PC-9 (cell line): ENCODE data around the gene NACA. TPM values are rescaled to one million over a fixed set of nuclear protein-coding genes. Genes with fewer than 3 reads are reported as not detected.

Experiments used
- BruUV-seq: library from RNA; stranded (reverse); fragments of 400-500 nt; replicated peaks from 2 replicates; lab custom pipeline; 2021; lab: Mats Ljungman, UMichigan
- CTCF ChIA-PET: fragments of 300-600 bp; sonication (Branson Sonifier 250); formaldehyde crosslinking; loops from one replicate; lab custom pipeline; 2022; ENCODE audit warnings: antibody characterized with exemption; lab: Charles Lee
- POLR2A ChIA-PET: fragments of 300-600 bp; sonication (Branson Sonifier 250); formaldehyde crosslinking; loops from one replicate; lab custom pipeline; 2022; ENCODE audit warnings: antibody characterized with exemption; ENCODE audit not compliant: unreplicated experiment; lab: Charles Lee
- DNase-seq, 2 experiments: peaks; one replicate each; pipeline versions ENCODE4 v3.0.0 to v3.0.0-alpha.2; 2015 to 2022; ENCODE audit warnings: mixed read lengths in 1 of 2
- H2AFZ ChIP-seq: fragments of 200-600 bp; sonication (generic); 2 replicates; pipeline ENCODE4 v1.8.1; 2017; ENCODE audit warnings: antibody characterized with exemption
- H3F3A ChIP-seq: fragments of 200-600 bp; sonication (generic); 2 replicates; pipeline ENCODE4 v1.8.1; 2017; ENCODE audit warnings: antibody characterized with exemption, mild to moderate bottlenecking, low read depth; ENCODE audit not compliant: insufficient read depth
- H3K27ac ChIP-seq: fragments of 200-600 bp; sonication (generic); 2 replicates; pipeline ENCODE4 v1.6.1; 2016; ENCODE audit warnings: mixed run types
- H3K27me3 ChIP-seq: fragments of 200-600 bp; sonication (generic); 2 replicates; pipeline ENCODE4 v1.6.1; 2016; ENCODE audit warnings: low read depth, mixed run types; ENCODE audit not compliant: insufficient read depth
- H3K36me3 ChIP-seq: fragments of 200-600 bp; sonication (generic); 2 replicates; pipeline ENCODE4 v1.6.1; 2016; ENCODE audit warnings: low read depth, mixed run types
- H3K4me1 ChIP-seq: fragments of 200-600 bp; sonication (generic); replicated peaks from 2 replicates; pipeline ENCODE4 v1.6.1; 2016; ENCODE audit warnings: mixed run types; ENCODE audit not compliant: insufficient read depth
- H3K4me2 ChIP-seq: fragments of 200-600 bp; sonication (generic); 2 replicates; pipeline ENCODE4 v1.6.1; 2017; ENCODE audit warnings: mixed run types
- H3K4me3 ChIP-seq: fragments of 200-600 bp; sonication (generic); 2 replicates; pipeline ENCODE4 v1.6.1; 2016; ENCODE audit warnings: mixed run types
- H3K79me2 ChIP-seq: fragments of 200-600 bp; sonication (generic); 2 replicates; pipeline ENCODE4 v1.6.1; 2017; ENCODE audit warnings: low read depth, mixed run types
- H3K9me2 ChIP-seq: fragments of 200-600 bp; sonication (generic); 2 replicates; pipeline ENCODE4 v1.8.1; 2017; ENCODE audit warnings: mild to moderate bottlenecking; ENCODE audit not compliant: insufficient read depth
- H3K9me3 ChIP-seq: fragments of 200-600 bp; sonication (generic); 2 replicates; pipeline ENCODE4 v1.8.1; 2016; ENCODE audit warnings: low read depth; ENCODE audit not compliant: insufficient read depth
- H4K20me1 ChIP-seq: fragments of 200-600 bp; sonication (generic); 2 replicates; pipeline ENCODE4 v1.8.1; 2017; ENCODE audit not compliant: insufficient read depth
- EZH2 ChIP-seq: fragments of 200-600 bp; sonication (generic); IDR thresholded peaks from 2 replicates; pipeline ENCODE4 v1.8.0; 2017; ENCODE audit warnings: antibody characterized with exemption, low read depth
- intact Hi-C: fragments of 100-400 bp; cut with micrococcal nuclease; formaldehyde crosslinking; loops from one replicate; pipeline ENCODE4 v1.10.0; 2022; ENCODE audit not compliant: unreplicated experiment
- total RNA-seq: library from RNA; stranded (reverse); gene quantifications from 2 replicates; pipeline ENCODE4 v1.2.3, GENCODE V29; 2021
- TF ChIP-seq, protein P1 (sequence below): fragments of 200-600 bp; sonication (generic); conservative IDR thresholded peaks from 2 replicates; pipeline ENCODE4 v1.6.1; 2017; ENCODE audit warnings: mixed run types, antibody characterized with exemption, mild to moderate bottlenecking, moderate library complexity

Gene NACA
- total RNA-seq, 1 experiment from 2014 or later: 1,035 TPM

DNA sequence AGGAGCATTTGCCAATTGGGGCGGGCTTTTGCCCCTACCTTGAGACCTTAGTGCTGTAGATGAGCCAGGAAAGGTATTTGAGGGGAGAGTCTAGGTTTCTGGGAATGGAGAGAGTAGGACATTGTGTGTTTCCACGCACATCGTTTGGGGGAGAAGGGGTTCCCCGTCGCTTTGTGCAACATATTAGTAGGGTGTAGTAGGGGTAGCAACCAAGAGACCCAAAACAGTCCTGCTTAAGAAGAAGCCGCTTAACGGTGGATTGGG, 36.3 kb downstream of the NACA start:
- DNase-seq: no peak
- no peaks in the 10 kb centered on the region for H3K27me3 ChIP-seq
- peak overlapping the region; percentile 94 for H3K27ac ChIP-seq
- TF ChIP-seq, protein P1, sequence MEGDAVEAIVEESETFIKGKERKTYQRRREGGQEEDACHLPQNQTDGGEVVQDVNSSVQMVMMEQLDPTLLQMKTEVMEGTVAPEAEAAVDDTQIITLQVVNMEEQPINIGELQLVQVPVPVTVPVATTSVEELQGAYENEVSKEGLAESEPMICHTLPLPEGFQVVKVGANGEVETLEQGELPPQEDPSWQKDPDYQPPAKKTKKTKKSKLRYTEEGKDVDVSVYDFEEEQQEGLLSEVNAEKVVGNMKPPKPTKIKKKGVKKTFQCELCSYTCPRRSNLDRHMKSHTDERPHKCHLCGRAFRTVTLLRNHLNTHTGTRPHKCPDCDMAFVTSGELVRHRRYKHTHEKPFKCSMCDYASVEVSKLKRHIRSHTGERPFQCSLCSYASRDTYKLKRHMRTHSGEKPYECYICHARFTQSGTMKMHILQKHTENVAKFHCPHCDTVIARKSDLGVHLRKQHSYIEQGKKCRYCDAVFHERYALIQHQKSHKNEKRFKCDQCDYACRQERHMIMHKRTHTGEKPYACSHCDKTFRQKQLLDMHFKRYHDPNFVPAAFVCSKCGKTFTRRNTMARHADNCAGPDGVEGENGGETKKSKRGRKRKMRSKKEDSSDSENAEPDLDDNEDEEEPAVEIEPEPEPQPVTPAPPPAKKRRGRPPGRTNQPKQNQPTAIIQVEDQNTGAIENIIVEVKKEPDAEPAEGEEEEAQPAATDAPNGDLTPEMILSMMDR: no peak
- no peak for TF ChIP-seq EZH2
- peak overlapping the region; percentile 79 for H2AFZ ChIP-seq
- peak overlapping the region; percentile 90 for H3K4me2 ChIP-seq
- H4K20me1 ChIP-seq: peaks cover 34% of the 10 kb centered on the region
- peaks cover 18% of the 10 kb centered on the region; the same call in 1 of the 2 replicates for H3K36me3 ChIP-seq
- BruUV-seq: TSS peak; percentile 99
- peaks cover 14% of the 10 kb centered on the region for H3K4me1 ChIP-seq
- H3K79me2 ChIP-seq: peaks cover 42% of the 10 kb centered on the region
- no peaks in the 10 kb centered on the region for H3K9me2 ChIP-seq
- ChIA-PET POLR2A (interaction anchor here (0.6 to 2.0 kb wide), 9 partner anchors 30 to 542 kb away, joined by 3 to 8 read pairs (median 3); partner anchors contain the start of genes NACA and STAT2), CTCF (interaction anchor here (1.0 kb wide), 1 partner anchor 52 kb away, joined by 4 read pairs; no protein-coding TSS in a partner anchor)
- intact Hi-C loops: loop anchor here (1.0 to 2.0 kb wide), 5 partner anchors 37 to 400 kb away; partner anchors contain the start of genes NACA and PRIM1
- peaks cover 39% of the 10 kb centered on the region for H3F3A ChIP-seq
- H3K9me3 ChIP-seq: no peaks in the 10 kb centered on the region
- H3K4me3 ChIP-seq: peak overlapping the region; percentile 71

DNA sequence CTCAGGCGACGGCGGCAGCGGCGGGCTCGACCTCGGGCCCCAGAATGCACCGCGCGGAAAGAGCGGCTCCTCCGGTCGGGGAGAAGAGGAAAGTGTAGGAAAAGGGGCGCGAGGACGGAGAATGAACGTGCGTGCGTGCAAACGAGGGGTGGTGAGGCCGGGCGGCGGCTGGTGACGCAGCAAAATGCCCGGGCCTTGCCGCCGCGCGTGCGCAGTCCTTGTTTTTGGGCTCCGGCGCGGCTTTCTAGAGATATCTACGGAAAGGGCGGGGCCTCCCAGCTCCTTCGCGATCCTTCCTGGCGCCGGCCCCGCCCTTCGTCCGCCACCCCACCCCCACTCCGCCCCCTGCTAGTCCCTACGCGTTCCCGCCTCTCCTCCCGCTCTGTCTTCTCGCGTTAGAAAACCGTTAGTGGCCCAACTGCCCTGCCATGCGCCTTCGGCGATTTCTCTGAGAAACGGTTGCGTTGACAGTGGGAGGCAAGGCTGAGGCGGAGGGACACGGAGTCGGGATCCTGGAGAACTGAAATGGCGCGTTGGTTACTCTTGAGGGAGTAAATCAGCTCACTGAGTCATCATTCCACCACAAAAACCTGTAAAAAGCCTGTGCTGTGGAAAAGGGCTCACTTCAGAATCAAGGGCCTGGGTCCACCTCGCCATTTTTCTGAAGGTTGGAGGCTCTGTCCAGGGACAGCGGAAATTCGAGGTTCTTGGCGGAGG, 36.8 kb downstream of the NACA start, which contains the start of gene PTGES3:
PTGES3 (minus strand) TSS at position 156 of the 717 bp plus-strand sequence. CDS start 285 bp downstream, outside the sequence.
- ChIA-PET CTCF (interaction anchor here (0.7 to 1.6 kb wide), 2 partner anchors 51 to 87 kb away, joined by 3 to 7 read pairs; no protein-coding TSS in a partner anchor), POLR2A (interaction anchor here (0.6 to 2.0 kb wide), 12 partner anchors 33 to 542 kb away, joined by 3 to 27 read pairs (median 4); partner anchors contain the start of genes NACA and STAT2)
- Histone ChIP-seq H3F3A (peaks cover 39% of the 10 kb centered on the region), H3K27me3 (no peaks in the 10 kb centered on the region), H3K36me3 (peaks cover 18% of the 10 kb centered on the region; the same call in 1 of the 2 replicates), H2AFZ (peak within 1 kb of the TSS; percentile 79), H3K79me2 (peaks cover 47% of the 10 kb centered on the region), H3K4me2 (peak within 1 kb of the TSS; percentile 96), H3K4me1 (peaks cover 15% of the 10 kb centered on the region), H3K9me3 (no peaks in the 10 kb centered on the region), H4K20me1 (peaks cover 39% of the 10 kb centered on the region), H3K27ac (peak within 1 kb of the TSS; percentile 94), H3K9me2 (no peaks in the 10 kb centered on the region), H3K4me3 (peak within 1 kb of the TSS; percentile 97)
- TF ChIP-seq, protein P1: no peak
- no peak for TF ChIP-seq EZH2
- DNase-seq: peak; percentile 92 to 97
- intact Hi-C loops: loop anchor here (1.0 to 2.0 kb wide), 5 partner anchors 37 to 400 kb away; partner anchors contain the start of genes NACA and PRIM1
- no TSS peak for BruUV-seq
